ENCODE data around the gene CCN2.

GRCh38 chr6:131945971-131946370, 5.2 kb downstream of the CCN2 start:
- TF ChIP-seq CTCF (IDR thresholded peaks at IDR 0.05) (no peak), ZFX (IDR thresholded peaks at IDR 0.05; ENCODE audit: borderline replicate concordance) (no peak)
